H1 (cell line): ENCODE results near the gene SNX25.

ENCODE experiments used
- CEBPB ChIP-seq: IDR thresholded peaks from 2 replicates; pipeline ENCODE4 v1.6.1; 2012; ENCODE audit warnings: low read depth, low read length
- TAF1 ChIP-seq: IDR thresholded peaks from 2 replicates; pipeline ENCODE4 v1.6.1; 2011; ENCODE audit warnings: mild to moderate bottlenecking, low read depth, low read length

DNA sequence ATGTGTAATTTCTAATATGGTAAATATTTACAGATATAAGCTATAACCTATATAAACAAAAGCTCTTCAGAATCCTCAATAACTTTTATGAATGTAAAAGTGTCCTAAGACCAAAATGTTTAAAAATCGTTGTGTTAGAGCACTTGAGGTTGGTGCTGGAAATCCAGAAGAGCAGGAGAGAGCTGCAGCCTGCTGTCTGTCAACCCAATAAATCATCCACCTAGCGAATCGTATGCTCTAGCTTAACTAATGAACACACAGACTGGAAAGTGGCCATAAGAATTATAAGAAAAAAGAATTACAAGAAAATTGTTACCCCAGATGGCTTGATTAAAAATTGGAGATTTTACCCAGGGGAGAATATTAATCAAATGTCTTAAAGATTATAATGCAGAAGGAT lies 22.6 kb upstream of the SNX25 start:
- TF ChIP-seq CEBPB, result no peak
- no peak for TF ChIP-seq TAF1
